Activated CD8-positive, alpha-beta memory T cell treated with anti-CD3 and anti-CD28 coated beads, Interleukin-2, amount 10 ng/mL, durations not matched to agents 7 days and 5 days (primary cell): ENCODE measurements around the gene ELL2. TPM values are rescaled to one million over a fixed set of nuclear protein-coding genes. Genes with fewer than 3 reads are reported as not detected.
"Not testable (repeated sequence)": the region's sequence is repeated elsewhere in the genome, so short reads cannot be mapped to it uniquely, and the experiment has no call there.

Source experiments
- ATAC-seq: fragments of 150-1000 bp; cut with Tn5 transposase; one replicate; pipeline ENCODE4 v1.10.0; 2021; ENCODE audit warnings: moderate library complexity
- CTCF ChIA-PET: fragments of 350-600 bp; sonication (Branson Sonifier 250); formaldehyde crosslinking; loops from one replicate; lab custom pipeline; 2021; ENCODE audit warnings: antibody characterized with exemption; lab: Charles Lee
- DNase-seq: peaks from one replicate; pipeline ENCODE4 v3.0.0-alpha.2; 2020
- H3K27ac Mint-ChIP-seq: one replicate; pipeline ENCODE4 v1.8.0; 2021; ENCODE audit warnings: mild to moderate bottlenecking, mixed read lengths
- H3K27me3 Mint-ChIP-seq: one replicate; pipeline ENCODE4 v1.8.0; 2021; ENCODE audit warnings: mixed read lengths
- H3K36me3 Mint-ChIP-seq: one replicate; pipeline ENCODE4 v1.8.0; 2021; ENCODE audit warnings: mild to moderate bottlenecking, mixed read lengths
- H3K4me1 Mint-ChIP-seq: one replicate; pipeline ENCODE4 v1.8.0; 2021; ENCODE audit warnings: mixed read lengths
- H3K4me3 Mint-ChIP-seq: one replicate; pipeline ENCODE4 v1.8.0; 2021; ENCODE audit warnings: mild to moderate bottlenecking, moderate library complexity, mixed read lengths
- H3K9me3 Mint-ChIP-seq: one replicate; pipeline ENCODE4 v1.8.0; 2022; ENCODE audit warnings: low read depth, mixed read lengths
- total RNA-seq, 2 experiments: library from RNA; stranded (reverse); gene quantifications; one replicate each; pipeline ENCODE4 v1.2.3, GENCODE V29; 2021

The ELL2 gene
- total RNA-seq, 2 experiments from 2014 or later = 33.9 to 81.8 TPM

GRCh38 chr5:95842854-95843544 is 118.7 kb downstream of the ELL2 start:
- CTCF ChIA-PET = interaction anchor here (0.7 to 17.4 kb wide), 15 partner anchors 8 to 493 kb away, joined by 3 to 353 read pairs (median 5); partner anchors contain the start of genes GLRX and RFESD
- H3K4me3 Mint-ChIP-seq = peak overlapping the region; percentile 30
- H3K27ac Mint-ChIP-seq = peak overlapping the region; percentile 73
- peak; percentile 84 for DNase-seq
- H3K36me3 Mint-ChIP-seq = no peaks in the 10 kb centered on the region
- peaks cover 5% of the 10 kb centered on the region for H3K27me3 Mint-ChIP-seq
- no peaks in the 10 kb centered on the region for H3K9me3 Mint-ChIP-seq
- ATAC-seq = peak; percentile 81
- peaks cover 33% of the 10 kb centered on the region for H3K4me1 Mint-ChIP-seq

- peaks cover 36% of the 10 kb centered on the region for H3K4me1 Mint-ChIP-seq
These were observed 119.5 kb downstream of the ELL2 start for GRCh38 chr5:95841914-95842812.

GRCh38 chr5:95840956-95841705 is 120.5 kb downstream of the ELL2 start:
- CTCF ChIA-PET = interaction anchor here (0.7 to 17.4 kb wide), 6 partner anchors 23 to 177 kb away, joined by 3 to 353 read pairs (median 3); partner anchors contain the start of gene RHOBTB3

More at GRCh38 chr5:95841914-95842812, 119.5 kb downstream of the ELL2 start:
- DNase-seq = peak; percentile 29
- H3K27me3 Mint-ChIP-seq = no peaks in the 10 kb centered on the region
- CTCF ChIA-PET = interaction anchor here (1.0 to 17.4 kb wide), 6 partner anchors 19 to 197 kb away, joined by 3 to 353 read pairs (median 3); partner anchors contain the start of genes GLRX and RFESD
- ATAC-seq = no peak
- no peak overlapping the region for H3K27ac Mint-ChIP-seq
- H3K36me3 Mint-ChIP-seq = no peaks in the 10 kb centered on the region
- no peaks in the 10 kb centered on the region for H3K9me3 Mint-ChIP-seq
- no peak overlapping the region for H3K4me3 Mint-ChIP-seq

GRCh38 chr5:95839658-95840057 is 122.0 kb downstream of the ELL2 start:
- DNase-seq (no peak), ATAC-seq (no peak)
- no peaks in the 10 kb centered on the region for H3K27me3 Mint-ChIP-seq
- no peak overlapping the region for H3K4me3 Mint-ChIP-seq
- peaks cover 38% of the 10 kb centered on the region for H3K4me1 Mint-ChIP-seq
- CTCF ChIA-PET = interaction anchor here (1.0 to 17.4 kb wide), 2 partner anchors 56 to 196 kb away, joined by 4 to 353 read pairs; no protein-coding TSS in a partner anchor
- no peaks in the 10 kb centered on the region for H3K36me3 Mint-ChIP-seq
- H3K9me3 Mint-ChIP-seq = no peaks in the 10 kb centered on the region
- H3K27ac Mint-ChIP-seq = no peak overlapping the region

More at GRCh38 chr5:95840956-95841705, 120.5 kb downstream of the ELL2 start:
- Mint-ChIP-seq H3K4me1 (peaks cover 37% of the 10 kb centered on the region), H3K27ac (no peak overlapping the region), H3K4me3 (no peak overlapping the region), H3K27me3 (no peaks in the 10 kb centered on the region), H3K9me3 (no peaks in the 10 kb centered on the region), H3K36me3 (no peaks in the 10 kb centered on the region)
- ATAC-seq (no peak), DNase-seq (peak; percentile 16)

- H3K27ac Mint-ChIP-seq = no peak overlapping the region
- peaks cover 46% of the 10 kb centered on the region for H3K4me1 Mint-ChIP-seq
- no peaks in the 10 kb centered on the region for H3K27me3 Mint-ChIP-seq
- no peaks in the 10 kb centered on the region for H3K36me3 Mint-ChIP-seq
- ATAC-seq = no peak
- no peak for DNase-seq
- CTCF ChIA-PET = interaction anchor here (0.9 to 17.4 kb wide), 3 partner anchors 9 to 914 kb away, joined by 5 to 353 read pairs (median 7); no protein-coding TSS in a partner anchor
- no peaks in the 10 kb centered on the region for H3K9me3 Mint-ChIP-seq
- no peak overlapping the region for H3K4me3 Mint-ChIP-seq
These were observed 123.1 kb downstream of the ELL2 start for GRCh38 chr5:95838556-95838955.

GRCh38 chr5:95838001-95838520 is 123.6 kb downstream of the ELL2 start:
- no peaks in the 10 kb centered on the region for H3K27me3 Mint-ChIP-seq

GRCh38 chr5:95837492-95837891 is 124.2 kb downstream of the ELL2 start:
- ATAC-seq = no peak
- peaks cover 45% of the 10 kb centered on the region for H3K4me1 Mint-ChIP-seq
- no peak overlapping the region for H3K4me3 Mint-ChIP-seq
- H3K27ac Mint-ChIP-seq = peak overlapping the region; percentile 53
- no peaks in the 10 kb centered on the region for H3K9me3 Mint-ChIP-seq
- no peaks in the 10 kb centered on the region for H3K36me3 Mint-ChIP-seq
- CTCF ChIA-PET = interaction anchor here (1.1 to 17.4 kb wide), 6 partner anchors 9 to 59 kb away, joined by 3 to 353 read pairs (median 4); no protein-coding TSS in a partner anchor
- H3K27me3 Mint-ChIP-seq = no peaks in the 10 kb centered on the region
- DNase-seq = no peak

More at GRCh38 chr5:95838001-95838520, 123.6 kb downstream of the ELL2 start:
- Mint-ChIP-seq H3K4me1 (peaks cover 44% of the 10 kb centered on the region), H3K36me3 (no peaks in the 10 kb centered on the region), H3K4me3 (no peak overlapping the region), H3K27ac (no peak overlapping the region), H3K9me3 (no peaks in the 10 kb centered on the region)
- DNase-seq (no peak), ATAC-seq (no peak)
- CTCF ChIA-PET = interaction anchor here (1.3 to 17.4 kb wide), 5 partner anchors 9 to 59 kb away, joined by 3 to 353 read pairs (median 5); no protein-coding TSS in a partner anchor

- ATAC-seq, H3K27me3 Mint-ChIP-seq, H3K9me3 Mint-ChIP-seq, DNase-seq, H3K36me3 Mint-ChIP-seq: not testable (repeated sequence)
- CTCF ChIA-PET = interaction anchor here (1.1 to 3.6 kb wide), 7 partner anchors 9 to 58 kb away, joined by 3 to 51 read pairs (median 4); partner anchors contain the start of gene GLRX
- peak overlapping the region; percentile 90 for H3K27ac Mint-ChIP-seq
- peak overlapping the region; percentile 17 for H3K4me3 Mint-ChIP-seq
- H3K4me1 Mint-ChIP-seq = peaks cover 44% of the 10 kb centered on the region
These were observed 124.7 kb downstream of the ELL2 start for GRCh38 chr5:95836971-95837370.

GRCh38 chr5:95836544-95836943 is 125.1 kb downstream of the ELL2 start:
- H3K27me3 Mint-ChIP-seq = no peaks in the 10 kb centered on the region
- H3K4me3 Mint-ChIP-seq = peak overlapping the region; percentile 75
- no peaks in the 10 kb centered on the region for H3K36me3 Mint-ChIP-seq
- peak overlapping the region; percentile 90 for H3K27ac Mint-ChIP-seq
- no peaks in the 10 kb centered on the region for H3K9me3 Mint-ChIP-seq
- peaks cover 42% of the 10 kb centered on the region for H3K4me1 Mint-ChIP-seq
- CTCF ChIA-PET = interaction anchor here (1.0 to 3.6 kb wide), 8 partner anchors 8 to 58 kb away, joined by 3 to 51 read pairs (median 4); partner anchors contain the start of gene GLRX
- DNase-seq (no peak), ATAC-seq (no peak)

- H3K27ac Mint-ChIP-seq = peak overlapping the region; percentile 90
- H3K36me3 Mint-ChIP-seq = no peaks in the 10 kb centered on the region
- DNase-seq = peak; percentile 57
- H3K4me1 Mint-ChIP-seq = peaks cover 42% of the 10 kb centered on the region
- CTCF ChIA-PET = interaction anchor here (1.0 to 3.6 kb wide), 8 partner anchors 8 to 190 kb away, joined by 3 to 51 read pairs (median 7); partner anchors contain the start of genes GLRX and RFESD
- peak overlapping the region; percentile 75 for H3K4me3 Mint-ChIP-seq
- peak; percentile 13 for ATAC-seq
- H3K9me3 Mint-ChIP-seq = no peaks in the 10 kb centered on the region
- no peaks in the 10 kb centered on the region for H3K27me3 Mint-ChIP-seq
These were observed 125.8 kb downstream of the ELL2 start for GRCh38 chr5:95835682-95836385.
